ENCODE data around the gene DDX39B. TPM values are rescaled to one million over a fixed set of nuclear protein-coding genes. Genes with fewer than 3 reads are reported as not detected.
"Not testable (repeated sequence)": the region's sequence is repeated elsewhere in the genome, so short reads cannot be mapped to it uniquely, and the experiment has no call there.

DDX39B gene
- total and polyA plus RNA-seq, 2 of the 4 experiments (the other 2 are of a cell fraction) = 371 to 796 TPM

- no peak overlapping the region for H3K56ac ChIP-seq (ENCODE audit: extremely low read depth, insufficient read depth, low read length)
- H2BK20ac ChIP-seq (ENCODE audit: low read depth, low read length) = no peak overlapping the region
- no peak overlapping the region for H2BK15ac ChIP-seq (ENCODE audit: low read depth, low read length)
- BruUV-seq (replicated peaks) = no TSS peak
- no peak overlapping the region for H2BK5ac ChIP-seq (ENCODE audit: low read depth, low read length, poor library complexity, severe bottlenecking)
- no peak overlapping the region for H3K27ac ChIP-seq (ENCODE audit: insufficient read depth, low read length)
- H3K79me1 ChIP-seq (ENCODE audit: low read depth in 1 of 2, low read length in 2 of 2) = peaks cover 0 to 31% of the 10 kb centered on the region in 2 experiments; a peak in 3 of 4 replicates
- TF ChIP-seq CEBPB (IDR thresholded peaks at IDR 0.05; ENCODE audit: low read depth, low read length) (no peak), ELK1 (IDR thresholded peaks at IDR 0.05; ENCODE audit: borderline replicate concordance, low read depth, low read length) (no peak), RAD21 (IDR thresholded peaks at IDR 0.05; ENCODE audit: low read length) (no peak), USF2 (IDR thresholded peaks at IDR 0.05; ENCODE audit: low read depth, low read length) (no peak)
- no peak overlapping the region for H2AK9ac ChIP-seq (replicated peaks; ENCODE audit: low read depth, low read length, poor library complexity)
- no peak overlapping the region for H3K9ac ChIP-seq (ENCODE audit: low read depth, low read length)
- no peak overlapping the region for H4K5ac ChIP-seq (ENCODE audit: low read depth, low read length)
- H3K36me3 ChIP-seq (ENCODE audit: control insufficient read depth, insufficient read depth, low read length) = peaks cover 8% of the 10 kb centered on the region; the same call in 1 of the 2 replicates
- H2AK5ac ChIP-seq (ENCODE audit: low read depth, low read length) = no peak overlapping the region
- H3K4me1 ChIP-seq (ENCODE audit: control insufficient read depth, insufficient read depth, low read length) = no peaks in the 10 kb centered on the region; the same call in 1 of the 2 replicates
- no peak overlapping the region for H4K8ac ChIP-seq (ENCODE audit: low read depth in 2 of 2, low read length in 2 of 2)
- no peaks in the 10 kb centered on the region for H3K9me3 ChIP-seq (ENCODE audit: control insufficient read depth, insufficient read depth, low read length)
- no peak for ATAC-seq (ENCODE audit: low read depth)
- POLR2A ChIA-PET (ENCODE audit: unreplicated experiment) = no interaction called here
- H3K14ac ChIP-seq (replicated peaks; ENCODE audit: low read depth, low read length) = no peak overlapping the region
- CTCF ChIA-PET = no interaction called here
- intact Hi-C loops (cut with micrococcal nuclease) = no loop called here
- peaks cover 10% of the 10 kb centered on the region; the same call in 1 of the 2 replicates for H4K20me1 ChIP-seq (ENCODE audit: insufficient read depth, low read length)
- no peak overlapping the region for H4K91ac ChIP-seq (ENCODE audit: insufficient read depth, low read depth, low read length)
- H2BK120ac ChIP-seq (ENCODE audit: low read depth, low read length) = no peak overlapping the region
- no peak overlapping the region for H3K18ac ChIP-seq (ENCODE audit: low read depth, low read length)
- H2AFZ ChIP-seq (replicated peaks; ENCODE audit: low read length, poor library complexity) = no peak overlapping the region
- dilution Hi-C loops (cut with HindIII; ENCODE audit: low sequenced_read_pairs, unreplicated experiment) = no loop called here
- in situ Hi-C loops (cut with MboI; ENCODE audit: low sequenced_read_pairs) = no loop called here
- peaks cover 5% of the 10 kb centered on the region; the same call in 1 of the 2 replicates for H3K9me1 ChIP-seq (ENCODE audit: insufficient read depth, low read length)
- no peak overlapping the region for H3K4ac ChIP-seq (ENCODE audit: low read depth, low read length)
- no peak for DNase-seq
- no peaks in the 10 kb centered on the region for H3K27me3 ChIP-seq (ENCODE audit: control insufficient read depth, insufficient read depth, low read length)
- no peak overlapping the region for H3K4me3 ChIP-seq (ENCODE audit: insufficient read depth, low read depth, low read length)
- H3K4me2 ChIP-seq (ENCODE audit: low read depth, low read length) = no peak overlapping the region
- no peak overlapping the region for H3K23ac ChIP-seq (ENCODE audit: low read depth, low read length)
Observed at GRCh38 chr6:31502586-31502985, 39.2 kb downstream of the DDX39B start.

GRCh38 chr6:31499648-31500047, 42.2 kb downstream of the DDX39B start:
- H4K20me1 ChIP-seq (ENCODE audit: insufficient read depth, low read length) = peaks cover 11% of the 10 kb centered on the region; the same call in 1 of the 2 replicates
- H2BK15ac ChIP-seq (ENCODE audit: low read depth, low read length); H3K14ac ChIP-seq (replicated peaks; ENCODE audit: low read depth, low read length); H3K36me3 ChIP-seq (ENCODE audit: control insufficient read depth, insufficient read depth, low read length); DNase-seq; H2AK5ac ChIP-seq (ENCODE audit: low read depth, low read length); BruUV-seq (replicated peaks); H3K4me2 ChIP-seq (ENCODE audit: low read depth, low read length); dilution Hi-C loops (cut with HindIII; ENCODE audit: low sequenced_read_pairs, unreplicated experiment); H3K56ac ChIP-seq (ENCODE audit: extremely low read depth, insufficient read depth, low read length); H3K4ac ChIP-seq (ENCODE audit: low read depth, low read length); H4K8ac ChIP-seq (ENCODE audit: low read depth in 2 of 2, low read length in 2 of 2); H4K5ac ChIP-seq (ENCODE audit: low read depth, low read length); in situ Hi-C loops (cut with MboI; ENCODE audit: low sequenced_read_pairs); H3K4me1 ChIP-seq (ENCODE audit: control insufficient read depth, insufficient read depth, low read length); ATAC-seq (ENCODE audit: low read depth); H2BK5ac ChIP-seq (ENCODE audit: low read depth, low read length, poor library complexity, severe bottlenecking); H3K4me3 ChIP-seq (ENCODE audit: insufficient read depth, low read depth, low read length); H4K91ac ChIP-seq (ENCODE audit: insufficient read depth, low read depth, low read length); H2AK9ac ChIP-seq (replicated peaks; ENCODE audit: low read depth, low read length, poor library complexity); H2BK20ac ChIP-seq (ENCODE audit: low read depth, low read length); intact Hi-C loops (cut with micrococcal nuclease); H3K9ac ChIP-seq (ENCODE audit: low read depth, low read length); H3K23ac ChIP-seq (ENCODE audit: low read depth, low read length); H3K9me3 ChIP-seq (ENCODE audit: control insufficient read depth, insufficient read depth, low read length); CTCF ChIA-PET; H3K27ac ChIP-seq (ENCODE audit: insufficient read depth, low read length); H2AFZ ChIP-seq (replicated peaks; ENCODE audit: low read length, poor library complexity); H3K9me1 ChIP-seq (ENCODE audit: insufficient read depth, low read length); H3K18ac ChIP-seq (ENCODE audit: low read depth, low read length); POLR2A ChIA-PET (ENCODE audit: unreplicated experiment); H2BK120ac ChIP-seq (ENCODE audit: low read depth, low read length); H3K27me3 ChIP-seq (ENCODE audit: control insufficient read depth, insufficient read depth, low read length): not testable (repeated sequence)
- peaks cover 7 to 40% of the 10 kb centered on the region in 2 experiments; a peak in 3 of 4 replicates for H3K79me1 ChIP-seq (ENCODE audit: low read depth in 1 of 2, low read length in 2 of 2)
- no CpG with 5 or more reads among the region's 2 CpGs for WGBS, 2 experiments (ENCODE audit: extremely low coverage in 2 of 2, insufficient read length in 1 of 2)
